HepG2 (cell line): ENCODE measurements around the gene RIN3. TPM values are rescaled to one million over a fixed set of nuclear protein-coding genes. Genes with fewer than 3 reads are reported as not detected.

Experiments used
- ATAC-seq: fragments of 200-7000 bp; cut with Tn5 transposase; 3 replicates; pipeline ENCODE4 v1.9.1; 2020; ENCODE audit warnings: mild to moderate bottlenecking, moderate library complexity
- Bru-seq: library from RNA; stranded (reverse); fragments of 400-500 nt; gene quantifications from one replicate; lab custom pipeline; 2021; lab: Mats Ljungman, UMichigan
- BruChase-seq, 2 experiments: library from RNA; stranded (reverse); fragments of 400-500 nt; gene quantifications; one replicate each; lab custom pipeline; 2021; lab: Mats Ljungman, UMichigan
- BruUV-seq: library from RNA; stranded (reverse); fragments of 400-500 nt; replicated peaks from 2 replicates; lab custom pipeline; 2021; lab: Mats Ljungman, UMichigan
- CTCF ChIA-PET: fragments of 300-600 bp; formaldehyde crosslinking; extraction: SDS; loops from one replicate; lab custom pipeline; 2021; ENCODE audit warnings: low total read pairs, inconsistent platforms, low intra/inter-chr PET ratio; lab: Yijun Ruan, JAX
- POLR2A ChIA-PET: fragments of 350-600 bp; sonication (Branson Sonifier 250); formaldehyde crosslinking; loops from one replicate; lab custom pipeline; 2020; ENCODE audit warnings: antibody characterized with exemption, inconsistent platforms; lab: Yijun Ruan, JAX
- DNase-seq: peaks from one replicate; pipeline ENCODE4 v3.0.0-alpha.2; 2015; ENCODE audit warnings: low spot score
- FAIRE-seq: peaks from 3 replicates; lab custom pipeline; 2011; peaks lifted over from hg19 to GRCh38; lab: Jason Lieb, UNC
- H2AFZ ChIP-seq: one replicate; pipeline ENCODE4 v1.6.1; 2011; ENCODE audit warnings: low read length, inconsistent platforms
- H3K27ac ChIP-seq: fragments of 300-600 bp; 3 replicates; pipeline ENCODE4 v1.8.0; 2011; ENCODE audit warnings: mixed run types, mild to moderate bottlenecking, mixed read lengths, low read length, inconsistent platforms; ENCODE audit not compliant: insufficient read depth; ENCODE audit errors: extremely low read length
- H3K27me3 ChIP-seq, 2 experiments: fragments of 200-600 bp in 1 of 2; 2 replicates in 1 of 2; 3 replicates in 1 of 2; pipeline versions ENCODE4 v1.6.0 to v1.8.0; 2011; ENCODE audit warnings: low read length in 2 of 2, mild to moderate bottlenecking in 2 of 2, moderate library complexity in 2 of 2, inconsistent platforms in 1 of 2; ENCODE audit not compliant: insufficient read depth in 2 of 2, control insufficient read depth in 1 of 2
- H3K36me3 ChIP-seq, 2 experiments: fragments of 200-600 bp in 1 of 2; replicated peaks in 1 of 2; 2 replicates in 1 of 2; 3 replicates in 1 of 2; pipeline versions ENCODE4 v1.5.1 to v1.8.0; 2011; ENCODE audit warnings: low read length in 2 of 2, inconsistent platforms in 1 of 2; ENCODE audit not compliant: insufficient read depth in 2 of 2, control insufficient read depth in 1 of 2
- H3K4me1 ChIP-seq: 2 replicates; pipeline ENCODE4 v1.5.1; 2012; ENCODE audit warnings: low read length, inconsistent platforms; ENCODE audit not compliant: insufficient read depth
- H3K4me2 ChIP-seq: 2 replicates; pipeline ENCODE4 v1.6.0; 2011; ENCODE audit warnings: low read depth, low read length, inconsistent platforms
- H3K4me3 ChIP-seq, 3 experiments: fragments of 200-600 bp in 1 of 3; sonication (generic), shearing (Covaris generic) in 1 of 3; replicated peaks in 1 of 3; 2 replicates each; pipeline ENCODE4 v1.5.1; 2011 to 2016; ENCODE audit warnings: low read length in 3 of 3, inconsistent platforms in 2 of 3, low read depth in 2 of 3, mild to moderate bottlenecking in 2 of 3, control low read depth in 1 of 3, mixed read lengths in 1 of 3; ENCODE audit not compliant: insufficient read depth in 1 of 3
- H3K79me2 ChIP-seq: one replicate; pipeline ENCODE4 v1.6.1; 2011; ENCODE audit warnings: low read length, inconsistent platforms; ENCODE audit not compliant: insufficient read depth
- H3K9ac ChIP-seq: 2 replicates; pipeline ENCODE4 v1.6.0; 2011; ENCODE audit warnings: mild to moderate bottlenecking, low read depth, low read length, inconsistent platforms; ENCODE audit not compliant: insufficient read depth
- H3K9me3 ChIP-seq: 2 replicates; pipeline ENCODE4 v1.5.1; 2012; ENCODE audit warnings: mild to moderate bottlenecking, low read length
- H4K20me1 ChIP-seq: 2 replicates; pipeline ENCODE4 v1.6.0; 2011; ENCODE audit warnings: inconsistent platforms, mild to moderate bottlenecking, low read length, moderate library complexity; ENCODE audit not compliant: insufficient read depth
- ADNP ChIP-seq: sonication (generic); formaldehyde crosslinking; IDR thresholded peaks from 2 replicates; pipeline ENCODE4 v1.4.0; 2020; ENCODE audit warnings: missing genetic modification reagents
- E2F2 ChIP-seq: sonication (generic); formaldehyde crosslinking; IDR thresholded peaks from 2 replicates; pipeline ENCODE4 v1.4.0; 2020; ENCODE audit warnings: missing genetic modification reagents, borderline replicate concordance
- E2F5 ChIP-seq: sonication (generic); formaldehyde crosslinking; conservative IDR thresholded peaks from 2 replicates; pipeline ENCODE4 v1.4.0; 2020; ENCODE audit warnings: missing genetic modification reagents
- FOSL2 ChIP-seq: sonication (generic); formaldehyde crosslinking; IDR thresholded peaks from 2 replicates; pipeline ENCODE4 v1.4.0; 2020; ENCODE audit warnings: missing genetic modification reagents
- HES4 ChIP-seq: sonication (generic); formaldehyde crosslinking; IDR thresholded peaks from 2 replicates; pipeline ENCODE4 v1.9.0; 2021; ENCODE audit warnings: mild to moderate bottlenecking, missing genetic modification reagents, borderline replicate concordance
- NR2C2 ChIP-seq: sonication (generic); formaldehyde crosslinking; IDR thresholded peaks from 2 replicates; pipeline ENCODE4 v1.4.0; 2020; ENCODE audit warnings: missing genetic modification reagents, mild to moderate bottlenecking, moderate library complexity, borderline replicate concordance
- SP4 ChIP-seq: sonication (generic); formaldehyde crosslinking; IDR thresholded peaks from 2 replicates; pipeline ENCODE4 v1.8.1; 2023; ENCODE audit warnings: mild to moderate bottlenecking, missing genetic modification reagents
- SPEN ChIP-seq: sonication (generic); formaldehyde crosslinking; IDR thresholded peaks from 2 replicates; pipeline ENCODE4 v1.5.1; 2020; ENCODE audit warnings: low read depth, mild to moderate bottlenecking, missing genetic modification reagents
- THAP8 ChIP-seq: sonication (generic); formaldehyde crosslinking; IDR thresholded peaks from 2 replicates; pipeline ENCODE4 v1.5.1; 2020; ENCODE audit warnings: missing genetic modification reagents, mild to moderate bottlenecking, borderline replicate concordance
- ZMYM2 ChIP-seq: sonication (generic); formaldehyde crosslinking; IDR thresholded peaks from 2 replicates; pipeline ENCODE4 v1.8.0; 2022; ENCODE audit warnings: mild to moderate bottlenecking, missing genetic modification reagents
- ZNF333 ChIP-seq: sonication (generic); formaldehyde crosslinking; IDR thresholded peaks from 2 replicates; pipeline ENCODE4 v1.4.0; 2020; ENCODE audit warnings: mild to moderate bottlenecking, missing genetic modification reagents, borderline replicate concordance
- ZNF558 ChIP-seq: sonication (generic); formaldehyde crosslinking; IDR thresholded peaks from 2 replicates; pipeline ENCODE4 v1.9.0; 2022; ENCODE audit warnings: mild to moderate bottlenecking, missing genetic modification reagents, borderline replicate concordance
- ZNF576 ChIP-seq: sonication (generic); formaldehyde crosslinking; IDR thresholded peaks from 2 replicates; pipeline ENCODE4 v1.4.0; 2020; ENCODE audit warnings: mild to moderate bottlenecking, missing genetic modification reagents
- WGBS: methylation state at CpG from one replicate; pipeline ENCODE4 v1.1.6; 2017; ENCODE audit warnings: low lambda C conversion rate; 5-methylcytosine and 5-hydroxymethylcytosine counted together
- in situ Hi-C: cut with HindIII; loops from 2 replicates; pipeline ENCODE4 v1.10.0; 2017; ENCODE audit warnings: low pct_unique_long_range_greater_than_20kb; ENCODE audit not compliant: extremely low pct_ligation_motif_present
- intact Hi-C: fragments of 100-400 bp; cut with micrococcal nuclease; formaldehyde crosslinking; loops from one replicate; pipeline ENCODE4 v1.10.0; 2022; ENCODE audit not compliant: unreplicated experiment
- long read RNA-seq, 2 experiments: library from RNA in 1 of 2; library from polyadenylated mRNA in 1 of 2; stranded (forward) in 1 of 2; unstranded in 1 of 2; transcript quantifications; one replicate each; pipeline ENCODE4 v2.0.0, GENCODE V29; 2019 to 2022
- polyA minus RNA-seq, 3 experiments: library from RNA; depleted of rRNA, polyadenylated mRNA; stranded (reverse); fragments of >200 nt; gene quantifications; 2 replicates each; pipeline ENCODE4 v1.2.3, GENCODE V29; 2011; ENCODE audit warnings: low replicate concordance in 1 of 3
- polyA plus RNA-seq, 8 experiments: library from polyadenylated mRNA; depleted of rRNA in 3 of 8; stranded (reverse) in 7 of 8; unstranded in 1 of 8; fragments of >200 nt; fragmentation: Illumina TruSeq in 4 of 8; extraction: Trizol in 4 of 8; gene quantifications; 2 replicates each; pipeline versions ENCODE4 v1.2.1 to v1.2.3, GENCODE V29; 2011 to 2016; ENCODE audit warnings: low read depth in 4 of 8, missing spikeins in 1 of 8, mixed read lengths in 1 of 8; ENCODE audit not compliant: insufficient read depth in 1 of 8
- total RNA-seq, 5 experiments: library from RNA; depleted of rRNA; stranded (reverse); fragments of >200 nt; fragmentation: Illumina TruSeq; extraction: Trizol; gene quantifications; 2 replicates each; pipeline ENCODE4 v1.2.3, GENCODE V29; 2016; ENCODE audit warnings: low read depth in 1 of 5

Gene RIN3
- total RNA-seq (2016; rRNA removed; fragmentation: Illumina TruSeq; extraction: Trizol) (2.3 and 2.9 TPM in 2 replicates), polyA plus RNA-seq (2011; rRNA removed) (3.5 and 3.6 TPM in 2 replicates), polyA minus RNA-seq (2011; rRNA and poly(A)+ RNA removed; ENCODE audit: low replicate concordance) (5.5 TPM in 1 of 2 replicates, not detected in the other), Bru-seq, nascent RNA (percentile 62 among the genes with signal in this experiment), BruChase-seq, experiment 1, labeled RNA remaining after a 6-hour chase (percentile 51 among the genes with signal in this experiment), BruChase-seq, experiment 2, labeled RNA remaining after a 2-hour chase (percentile 61 among the genes with signal in this experiment)
- 2.3 and 2.7 TPM in 2 replicates for total RNA-seq (2016; cell fraction: cytosol; rRNA removed; fragmentation: Illumina TruSeq; extraction: Trizol; ENCODE audit: low read depth)
- total RNA-seq (2016; cell fraction: insoluble cytoplasmic fraction; rRNA removed; fragmentation: Illumina TruSeq; extraction: Trizol): 2.0 and 2.8 TPM in 2 replicates
- 4.4 and 4.7 TPM in 2 replicates for total RNA-seq (2016; cell fraction: membrane; rRNA removed; fragmentation: Illumina TruSeq; extraction: Trizol)
- 5.1 and 7.2 TPM in 2 replicates for total RNA-seq (2016; cell fraction: nucleus; rRNA removed; fragmentation: Illumina TruSeq; extraction: Trizol)
- 1.6 and 2.1 TPM in 2 replicates for polyA plus RNA-seq (2011; cell fraction: cytosol; rRNA removed)
- 7.0 TPM in 2 replicates for polyA plus RNA-seq (2011; cell fraction: nucleus; rRNA removed)
- 5.6 and 6.5 TPM in 2 replicates for polyA plus RNA-seq (2012)
- 6.3 and 6.8 TPM in 2 replicates for polyA plus RNA-seq (2016; cell fraction: cytosol; fragmentation: Illumina TruSeq; extraction: Trizol; ENCODE audit: low read depth)
- 7.0 and 10.5 TPM in 2 replicates for polyA plus RNA-seq (2016; cell fraction: insoluble cytoplasmic fraction; fragmentation: Illumina TruSeq; extraction: Trizol; ENCODE audit: low read depth)
- polyA plus RNA-seq (2016; cell fraction: membrane; fragmentation: Illumina TruSeq; extraction: Trizol; ENCODE audit: low read depth): 9.8 and 10.5 TPM in 2 replicates
- 11.7 and 11.9 TPM in 2 replicates for polyA plus RNA-seq (2016; cell fraction: nucleus; fragmentation: Illumina TruSeq; extraction: Trizol; ENCODE audit: insufficient read depth, low read depth)
- polyA minus RNA-seq (2011; cell fraction: cytosol; rRNA and poly(A)+ RNA removed): 4.6 and 4.9 TPM in 2 replicates
- 8.0 and 9.7 TPM in 2 replicates for polyA minus RNA-seq (2011; cell fraction: nucleus; rRNA and poly(A)+ RNA removed)
- long read RNA-seq, experiment 1, partial matches to known transcripts: 3 of 5 reads
- long read RNA-seq, experiment 1, other reads (novel, unspliced or antisense): 1 of 5 reads
- long read RNA-seq, experiment 2, partial matches to known transcripts: 8 of 32 reads
- long read RNA-seq, experiment 2, other reads (novel, unspliced or antisense): 21 of 32 reads

- H3K27ac ChIP-seq: peak within 1 kb of the TSS; percentile 79
- ATAC-seq (peak; percentile 79), DNase-seq (peak; percentile 38), FAIRE-seq (no peak)
- H3K36me3 ChIP-seq: no peaks in the 10 kb centered on the region
- in situ Hi-C loops (no loop called here), intact Hi-C loops (loop anchor here (5.0 kb wide), 1 partner anchor 41 kb away; no protein-coding TSS in a partner anchor)
- H3K4me3 ChIP-seq: peak within 1 kb of the TSS; percentile 74 to 87 (median 82)
- peaks cover 21% of the 10 kb centered on the region for H3K79me2 ChIP-seq
- H4K20me1 ChIP-seq: no peaks in the 10 kb centered on the region
- WGBS: 0% methylated on average over 6 of the region's 79 CpGs
- H3K4me1 ChIP-seq: peaks cover 41% of the 10 kb centered on the region
- H3K4me2 ChIP-seq: peak within 1 kb of the TSS; percentile 92
- H2AFZ ChIP-seq: peak within 1 kb of the TSS; percentile 8
- BruUV-seq: no TSS peak
- peak within 1 kb of the TSS; percentile 95 for H3K9ac ChIP-seq
- no peaks in the 10 kb centered on the region; a peak in 1 of 5 replicates for H3K27me3 ChIP-seq
- CTCF ChIA-PET: no interaction called here
- H3K9me3 ChIP-seq: no peaks in the 10 kb centered on the region
- POLR2A ChIA-PET: interaction anchor here (0.7 kb wide), 1 partner anchor 9 kb away, joined by 7 read pairs; no protein-coding TSS in a partner anchor
- TF ChIP-seq THAP8 (CRISPR knock-in tag) (peak; percentile 36; the same call in 1 of the 2 replicates), ZNF333 (peak; percentile 48; the same call in 1 of the 2 replicates), ZNF576 (CRISPR knock-in tag) (0 out of 2 replicates have a peak, but pooled peaks have one; percentile 49), SP4 (CRISPR knock-in tag) (peak; percentile 11; the same call in 1 of the 2 replicates), NR2C2 (CRISPR knock-in tag) (peak; percentile 4; the same call in 1 of the 2 replicates), SPEN (CRISPR knock-in tag) (peak; percentile 42; the same call in 1 of the 2 replicates), FOSL2 (CRISPR knock-in tag) (peak; percentile 5; the same call in 1 of the 2 replicates), ZNF558 (CRISPR knock-in tag) (0 out of 2 replicates have a peak, but pooled peaks have one; percentile 6), E2F2 (CRISPR knock-in tag) (no peak), ADNP (CRISPR knock-in tag) (peak; percentile 98), ZMYM2 (CRISPR knock-in tag) (no peak), E2F5 (0 out of 2 replicates have a peak, but pooled peaks have one; percentile 11), HES4 (CRISPR knock-in tag) (no peak)
These were observed at the start of gene RIN3 for GRCh38 chr14:92513204-92513965. TSS of gene RIN3 (plus strand) at chr14:92513781. CDS start at chr14:92513933, 152 bp downstream.
